Anterior cingulate cortex (tissue), 58 donors: ENCODE results near the gene GPC6.

ENCODE experiments used
- DNase-seq, 58 donors: peaks; one replicate each; lab custom pipeline; 2025; lab: John Stamatoyannopoulos, UW

GPC6 gene

DNA sequence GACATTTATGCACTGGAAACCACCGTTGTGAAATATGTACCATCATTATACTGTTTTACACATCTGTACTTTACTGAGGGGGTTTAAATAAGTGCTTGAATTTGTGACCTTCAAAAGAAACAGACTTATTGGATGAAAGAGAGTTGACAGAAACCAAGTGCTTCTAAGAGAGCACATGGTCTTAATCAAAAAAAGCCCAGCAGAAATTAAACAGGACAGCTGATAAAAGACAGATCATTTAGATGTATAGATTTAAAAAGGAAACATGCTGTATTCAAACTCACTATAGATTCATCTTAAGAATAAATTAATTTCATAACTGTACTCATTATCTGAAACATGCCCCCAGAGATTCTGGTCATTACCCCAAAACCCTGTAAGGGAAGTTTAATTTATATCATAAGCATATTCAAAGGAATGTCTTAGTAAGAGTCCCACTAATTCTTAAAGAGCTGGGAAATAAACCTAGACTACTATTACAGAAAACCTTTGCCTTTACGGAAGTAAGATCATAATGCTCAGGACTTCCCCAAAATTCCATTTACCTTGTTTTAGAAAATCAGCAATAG, 831.1 kb downstream of the GPC6 start:
- DNase-seq = no peak

DNA sequence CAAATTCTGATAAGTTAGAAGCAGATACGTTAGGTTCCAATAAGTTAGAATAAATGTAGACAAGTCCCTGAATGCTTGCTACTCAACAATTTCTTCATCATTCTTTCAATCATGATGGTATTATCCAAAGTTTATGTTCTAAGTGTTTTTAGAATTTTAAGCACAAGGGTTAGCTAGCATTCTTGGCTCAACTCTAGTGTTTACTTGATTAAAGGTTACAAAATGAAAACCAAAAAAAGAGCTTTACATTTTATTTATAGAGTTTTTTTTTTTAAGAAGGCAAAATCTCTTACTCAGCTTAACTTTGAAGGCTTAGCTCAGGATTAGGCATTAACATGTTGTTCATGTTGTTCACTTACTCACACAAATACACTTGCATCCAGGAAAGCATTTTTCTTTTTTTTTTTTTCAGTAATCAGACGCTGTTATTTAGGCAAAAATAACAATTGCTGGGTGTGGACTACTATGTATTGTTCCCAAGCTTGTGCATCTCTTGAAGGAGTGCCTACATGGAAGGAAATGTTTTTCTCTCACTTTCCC, 832.3 kb downstream of the GPC6 start:
- no peak for DNase-seq

DNA sequence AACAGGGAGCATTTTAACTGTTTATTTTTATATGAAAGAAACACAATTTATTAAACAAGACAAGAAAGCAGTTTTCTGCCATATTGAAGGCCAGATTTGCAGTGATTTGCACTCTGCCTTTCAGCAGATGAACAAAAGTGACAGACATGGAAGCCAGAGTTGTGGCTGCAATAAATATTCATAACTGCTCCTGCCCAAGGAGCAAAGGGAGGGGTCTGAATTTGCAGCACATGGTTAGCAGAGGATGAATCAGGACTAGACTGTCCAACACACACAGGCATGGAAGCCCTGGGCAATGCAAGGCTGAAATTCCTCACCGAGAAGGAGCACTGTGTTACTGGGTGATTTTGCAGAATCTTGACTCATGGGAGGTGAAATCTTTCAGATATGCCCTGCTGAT, 834.7 kb downstream of the GPC6 start:
- no peak for DNase-seq

DNA sequence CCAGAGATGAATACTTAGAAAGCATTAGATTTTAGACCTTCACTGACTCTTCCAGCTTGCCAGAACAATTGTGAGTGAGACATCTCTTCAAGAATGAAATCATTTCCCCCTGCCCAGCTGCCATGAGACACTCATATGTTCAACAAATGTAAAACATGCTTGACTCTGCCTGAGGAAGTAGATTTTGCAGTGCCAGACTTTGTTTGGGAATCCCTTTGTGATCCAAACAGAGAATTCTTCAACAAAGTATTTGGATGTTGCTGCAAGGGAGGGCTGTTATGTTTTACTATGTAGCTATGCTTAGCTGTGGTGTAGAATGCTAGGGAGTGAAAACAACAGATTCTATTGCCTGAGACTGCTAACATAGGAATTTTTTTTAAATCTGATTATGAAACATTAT, 836.5 kb downstream of the GPC6 start:
- no peak for DNase-seq

DNA sequence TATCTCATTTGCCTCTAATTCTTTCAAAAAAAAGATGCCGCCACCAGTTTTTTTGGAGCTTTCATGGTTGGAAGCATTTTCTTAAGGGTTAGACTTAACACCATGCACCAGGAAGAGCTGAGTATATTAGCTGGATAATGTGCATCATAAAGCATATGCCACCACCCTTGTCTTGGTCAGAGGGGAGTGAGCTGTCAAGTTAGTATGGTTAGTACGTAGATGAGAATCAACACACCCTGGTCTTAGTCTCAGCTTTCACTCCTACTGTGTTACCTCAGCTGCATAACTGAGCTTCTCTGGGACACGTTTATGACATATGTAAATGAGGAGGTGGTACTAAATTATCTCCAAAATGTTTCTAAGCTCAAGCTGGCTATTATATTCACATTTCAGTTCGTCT, 837.2 kb downstream of the GPC6 start:
- no peak for DNase-seq

- no peak for DNase-seq
Observed at GRCh38 chr13:94065741-94066140, 839.1 kb downstream of the GPC6 start.

DNA sequence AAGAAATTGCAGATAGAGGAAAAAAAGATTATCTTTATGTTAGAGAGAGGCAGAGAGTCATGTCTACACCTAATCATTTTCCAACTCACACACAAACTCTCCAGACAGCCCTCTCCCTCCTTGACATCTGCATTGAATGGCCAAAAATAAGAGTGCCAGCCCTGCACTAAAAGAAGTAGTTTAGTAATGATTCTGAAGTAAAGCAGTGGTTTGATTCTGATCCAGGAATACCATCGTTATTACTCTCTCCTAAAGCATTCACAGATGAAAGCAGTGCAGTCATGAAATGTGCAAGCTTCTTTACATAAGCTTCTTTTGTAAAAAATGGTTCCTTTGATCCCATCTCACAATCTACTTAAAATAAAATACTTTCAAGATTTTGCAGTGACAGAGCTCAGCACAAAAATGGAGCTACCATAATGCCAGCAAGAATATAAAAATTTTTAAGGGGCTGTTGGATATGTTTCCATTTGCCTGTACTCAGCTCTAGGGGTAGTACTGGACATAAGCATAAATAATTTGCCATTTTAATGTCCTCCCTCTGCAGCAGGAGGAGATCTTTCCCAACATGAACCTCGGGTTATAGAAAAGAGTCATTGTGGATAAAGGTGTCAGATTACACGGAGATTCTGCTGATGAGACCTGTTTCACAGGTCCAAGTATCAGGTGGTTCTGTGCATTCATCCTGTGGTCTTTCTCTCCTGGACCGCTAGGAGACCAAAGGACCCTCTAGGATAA, 846.6 kb downstream of the GPC6 start:
- DNase-seq = no peak

GRCh38 chr13:94079876-94080275, 853.3 kb downstream of the GPC6 start:
- DNase-seq = no peak

GRCh38 chr13:94080527-94080926, 853.9 kb downstream of the GPC6 start:
- DNase-seq = no peak

- no peak for DNase-seq
Observed at GRCh38 chr13:94087100-94087499, 860.5 kb downstream of the GPC6 start.

GRCh38 chr13:94088742-94089141, 862.1 kb downstream of the GPC6 start:
- DNase-seq = no peak

- DNase-seq = no peak
Observed at GRCh38 chr13:94090773-94091480, 864.3 kb downstream of the GPC6 start.

DNA sequence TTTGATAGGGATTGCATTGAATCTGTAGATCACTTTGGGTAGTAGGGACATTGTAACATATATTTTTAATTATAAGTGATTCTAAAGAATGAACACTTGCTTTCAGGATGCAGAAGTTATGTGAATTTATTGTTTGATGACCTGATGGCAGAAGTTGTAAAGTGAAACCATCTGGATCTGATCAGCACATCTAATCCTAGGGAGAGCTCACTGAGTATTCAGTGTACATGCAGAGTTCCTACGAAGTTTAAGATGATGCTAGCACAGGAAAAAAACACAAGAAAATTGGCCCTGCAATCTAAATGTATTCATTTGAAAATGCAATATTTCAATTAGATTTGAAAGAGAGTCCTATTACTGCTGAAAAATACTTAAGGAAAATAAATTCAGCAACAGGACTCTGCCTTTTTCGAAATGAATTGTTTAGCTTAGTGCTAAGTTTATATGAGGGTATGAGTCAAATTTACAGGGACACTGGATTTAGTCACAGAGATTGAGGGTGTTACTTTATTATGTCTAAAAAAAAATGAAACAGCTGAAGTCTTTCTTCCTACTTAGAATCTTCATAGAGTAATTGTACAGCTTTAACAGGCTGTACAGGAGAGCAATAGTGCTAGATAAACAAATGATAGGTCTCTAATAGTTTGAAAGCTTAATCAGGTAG, 867.2 kb downstream of the GPC6 start:
- DNase-seq = no peak

GRCh38 chr13:94109715-94110374, 883.2 kb downstream of the GPC6 start:
- DNase-seq = no peak

- DNase-seq = no peak
Observed at GRCh38 chr13:94112227-94112626, 885.6 kb downstream of the GPC6 start.

DNA sequence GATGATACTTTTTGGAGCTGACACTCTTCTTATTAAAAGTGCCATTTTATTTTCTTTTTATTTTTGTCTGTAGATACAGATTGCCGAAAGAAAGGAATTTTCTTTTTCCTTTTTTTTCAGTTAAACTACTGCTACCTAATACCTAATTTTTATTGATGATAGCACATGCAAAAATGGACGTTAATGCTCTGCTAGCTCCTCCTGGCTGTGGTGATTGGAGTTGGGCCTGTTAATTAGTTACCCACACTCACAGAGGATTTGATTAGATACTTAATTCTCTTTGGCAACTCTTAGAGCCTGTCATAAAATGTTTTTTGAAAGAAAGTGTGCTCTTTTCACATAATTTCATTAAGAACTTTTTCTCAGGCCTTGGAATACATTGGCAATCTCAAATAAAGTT, 886.1 kb downstream of the GPC6 start:
- DNase-seq = no peak

- no peak for DNase-seq
Observed at GRCh38 chr13:94113245-94113644, 886.6 kb downstream of the GPC6 start.

DNA sequence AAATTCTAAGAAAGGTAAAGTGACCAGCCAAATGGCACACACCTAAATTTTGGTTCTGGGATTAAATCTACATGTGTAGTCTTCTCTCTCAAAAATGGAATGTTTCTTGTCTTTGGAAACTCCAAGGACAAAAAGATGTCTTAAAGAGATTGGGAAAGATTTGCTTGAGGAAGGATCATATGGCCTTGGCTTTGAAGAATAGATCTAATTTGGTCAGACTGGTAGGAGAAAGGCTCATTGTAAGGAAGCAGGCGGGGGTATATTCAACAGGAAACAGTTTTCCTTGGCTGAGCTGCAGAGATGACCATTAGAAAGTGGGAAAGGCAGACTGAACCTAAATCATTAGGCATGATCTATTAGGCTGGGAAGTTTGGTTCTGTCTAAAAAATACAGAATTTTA, 887.6 kb downstream of the GPC6 start:
- no peak for DNase-seq

GRCh38 chr13:94115054-94115453, 888.4 kb downstream of the GPC6 start:
- DNase-seq = no peak

- DNase-seq = no peak
Observed at GRCh38 chr13:94119360-94119936, 892.8 kb downstream of the GPC6 start.
